Left renal pelvis (tissue), 4 donors: ENCODE measurements around the gene MAGOH. TPM values are rescaled to one million over a fixed set of nuclear protein-coding genes. Genes with fewer than 3 reads are reported as not detected.
A peak's percentile ranks its signal among the peaks of the same experiment; 100 is the strongest.
"Not testable (repeated sequence)": the region's sequence is repeated elsewhere in the genome, so short reads cannot be mapped to it uniquely, and the experiment has no call there.

Source experiments
- DNase-seq, 4 donors: peaks; one replicate each; pipeline ENCODE4 v3.0.0-alpha.2; 2013; ENCODE audit warnings: low read depth in 4 of 4, low spot score in 3 of 4
- polyA plus RNA-seq, 4 donors: library from polyadenylated mRNA; unstranded; fragments of 120-200 nt; gene quantifications; one replicate each; pipeline ENCODE4 v1.2.1, GENCODE V29; 2013; ENCODE audit not compliant: insufficient read length in 4 of 4

Gene MAGOH
- polyA plus RNA-seq, 4 donors: 72.4 to 103 (median 87.3) TPM

- no peak for DNase-seq
Measured at GRCh38 chr1:53190210-53190611, 48.1 kb downstream of the MAGOH start.

DNA sequence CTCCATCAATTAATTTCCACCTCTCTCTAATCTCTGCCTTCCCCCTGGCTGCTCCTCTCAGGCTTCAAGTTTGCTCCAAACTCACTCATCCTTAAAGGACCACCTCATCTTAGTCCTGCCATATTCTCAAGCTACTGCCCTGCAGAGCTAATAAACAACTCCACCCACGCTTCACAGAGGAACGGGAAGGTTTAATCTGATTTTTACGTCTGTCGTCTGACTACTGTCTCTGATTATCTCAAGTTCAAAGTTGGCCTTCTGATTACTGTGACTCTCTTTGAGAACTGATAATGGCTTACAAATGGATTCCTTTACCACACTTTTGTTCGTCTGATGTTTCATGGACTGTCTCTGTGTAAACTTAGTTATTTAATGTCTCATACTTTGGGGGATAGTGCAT is 49.3 kb downstream of the MAGOH start:
- DNase-seq: no peak

DNA sequence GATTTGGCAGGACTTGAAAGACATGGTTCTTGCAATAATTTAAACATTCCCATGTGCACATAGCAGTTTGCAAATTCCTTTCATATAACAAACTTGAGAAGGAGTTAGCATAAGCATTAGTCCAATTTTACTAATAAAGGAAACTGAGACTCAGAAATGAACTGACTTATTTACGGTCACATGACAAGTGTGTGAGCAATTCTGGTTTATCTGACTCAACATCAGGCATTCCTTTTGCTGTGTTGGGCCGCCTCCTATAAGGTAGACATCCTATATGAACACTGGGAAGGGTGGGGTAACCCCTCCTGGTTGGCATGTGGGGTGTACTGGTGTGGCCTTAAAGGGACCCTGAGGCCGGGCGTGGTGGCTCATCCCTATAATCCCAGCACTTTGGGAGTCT is 50.2 kb downstream of the MAGOH start:
- DNase-seq: no peak

GRCh38 chr1:53187401-53187800 is 50.9 kb downstream of the MAGOH start:
- no peak for DNase-seq

DNA sequence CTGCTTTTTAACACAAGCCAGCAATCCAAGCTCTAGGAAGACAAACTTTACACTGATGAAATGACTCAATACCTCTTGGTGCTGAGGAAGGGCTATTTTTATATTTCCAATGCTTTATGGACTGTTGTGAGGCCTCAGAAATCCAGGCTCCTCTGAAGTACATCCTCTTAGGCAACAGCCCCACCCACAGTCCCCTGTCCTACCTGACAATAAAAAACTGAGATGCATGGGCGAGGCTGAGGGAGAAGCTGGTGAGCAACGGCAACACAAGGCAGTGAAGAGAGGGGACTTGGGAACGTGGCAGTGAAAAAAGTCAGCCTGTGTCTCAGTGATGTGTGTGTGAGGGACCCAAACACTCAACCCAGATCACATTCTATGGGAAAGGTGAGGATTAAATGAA is 51.8 kb downstream of the MAGOH start:
- DNase-seq: no peak

GRCh38 chr1:53185955-53186297 is 52.4 kb downstream of the MAGOH start:
- DNase-seq: not testable (repeated sequence)

- no peak for DNase-seq
Measured at GRCh38 chr1:53183095-53183990, 55.0 kb downstream of the MAGOH start.

DNA sequence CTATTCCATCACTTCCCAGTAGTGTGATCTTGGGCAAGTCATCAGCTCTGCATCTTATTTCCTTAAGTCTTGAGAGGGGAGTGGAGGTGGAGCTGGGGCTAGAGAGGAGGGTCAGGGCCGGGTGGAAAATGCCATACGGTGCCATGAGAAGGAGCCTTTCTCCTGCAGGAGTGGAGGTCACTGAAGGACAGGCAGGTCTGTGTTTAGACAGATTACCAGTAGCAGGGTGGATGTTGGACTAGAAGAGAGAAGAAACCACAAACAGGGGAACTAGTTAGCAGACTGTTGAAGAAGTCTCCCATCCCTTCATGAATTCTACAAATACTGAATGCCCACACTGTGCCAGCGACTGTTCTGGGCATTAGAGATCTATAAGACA is 55.6 kb downstream of the MAGOH start:
- DNase-seq: no peak

DNA sequence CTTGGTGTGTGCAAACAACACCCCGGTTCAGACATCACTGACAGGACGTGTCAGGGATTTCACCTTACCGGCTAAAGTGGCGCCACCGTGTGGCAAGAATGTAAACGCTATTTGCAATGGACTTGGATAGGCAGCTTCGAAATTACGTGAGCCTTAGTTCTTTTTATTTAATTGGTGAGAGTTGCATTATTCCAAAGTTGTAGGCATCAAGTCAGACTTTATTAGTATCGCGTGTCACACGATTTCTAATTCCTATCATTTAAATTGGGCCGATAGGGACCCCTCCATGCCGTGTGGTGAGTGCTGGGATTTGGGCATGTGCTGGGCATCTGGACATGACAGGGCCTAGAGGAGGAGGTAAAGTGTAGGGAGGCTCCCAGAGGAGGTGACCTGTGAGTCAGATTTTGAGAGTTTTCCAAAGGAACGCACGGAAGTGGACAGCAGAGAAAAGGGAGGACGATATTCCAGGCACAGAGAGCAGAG is 56.2 kb downstream of the MAGOH start:
- peak; percentile 56 to 73 (median 69) for DNase-seq

- no peak for DNase-seq
Measured at GRCh38 chr1:53180951-53181350, 57.4 kb downstream of the MAGOH start.

DNA sequence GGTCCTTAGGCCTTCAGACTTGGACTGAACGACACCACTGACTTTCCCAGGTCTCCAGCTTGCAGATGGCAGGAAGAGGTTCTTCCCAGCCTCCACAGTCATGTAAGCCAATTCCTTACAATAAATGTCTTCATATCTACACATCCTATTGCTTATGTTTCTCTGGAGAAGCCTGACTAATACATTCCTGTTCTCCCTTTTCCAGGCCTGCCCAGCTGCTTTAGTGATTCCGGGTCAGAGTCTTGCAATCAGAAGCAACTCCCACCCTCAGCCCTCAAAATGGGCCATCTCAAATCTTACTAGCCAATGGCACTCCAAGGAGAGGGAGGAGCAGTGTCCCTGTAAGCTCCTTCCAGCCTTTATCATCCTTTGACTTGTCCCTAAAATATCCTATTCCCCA is 58.1 kb downstream of the MAGOH start:
- no peak for DNase-seq

Other genes starting within 250 kb of the MAGOH start
- gene PODN, start 176.3 kb downstream of the MAGOH start, polyA plus RNA-seq: 10 to 100 TPM in 1 of 4 donors, 1 to 10 TPM in 3; 2.1 to 26.4 (median 2.7) TPM
- gene SLC1A7, start 95.9 kb downstream of the MAGOH start, polyA plus RNA-seq: under 1 TPM; 0.06 to 0.86 (median 0.16) TPM
- gene CPT2, start 41.7 kb downstream of the MAGOH start, polyA plus RNA-seq: 10 to 100 TPM; 11.0 to 29.1 (median 26.0) TPM
- 10 to 100 TPM; 78.1 to 95.1 (median 87.9) TPM for gene CZIB, start 17.9 kb downstream of the MAGOH start, polyA plus RNA-seq
- gene LRP8, start 89.6 kb upstream of the MAGOH start, polyA plus RNA-seq: 1 to 10 TPM; 4.8 to 7.9 (median 6.8) TPM
- under 1 TPM in 1 of 4 donors, not detected in 3; 0.14 TPM for gene DMRTB1, start 220.9 kb upstream of the MAGOH start, polyA plus RNA-seq